ENCODE data around the gene MSH3.
A peak's percentile ranks its signal among the peaks of the same experiment; 100 is the strongest.
"Not testable (repeated sequence)": the region's sequence is repeated elsewhere in the genome, so short reads cannot be mapped to it uniquely, and the experiment has no call there.

MSH3 gene

DNA sequence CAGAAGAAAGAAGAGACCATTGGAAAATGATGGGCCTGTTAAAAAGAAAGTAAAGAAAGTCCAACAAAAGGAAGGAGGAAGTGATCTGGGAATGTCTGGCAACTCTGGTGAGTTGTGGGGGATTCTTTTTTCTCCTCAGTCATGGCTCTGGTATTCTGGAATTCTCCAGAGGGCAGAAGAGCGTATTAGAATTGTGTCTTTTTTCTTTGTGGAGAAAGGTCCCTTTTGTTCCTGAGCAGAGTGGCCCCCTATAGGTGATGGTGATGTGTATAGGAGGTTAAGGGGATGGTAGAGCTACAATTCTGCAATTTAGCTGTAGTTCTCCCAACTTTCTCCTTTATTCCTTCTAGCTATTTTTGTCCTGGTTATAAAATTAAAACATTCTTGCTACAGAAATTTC, 2.0 kb downstream of the MSH3 start:
- ATAC-seq, result no peak
- no peak for DNase-seq

DNA sequence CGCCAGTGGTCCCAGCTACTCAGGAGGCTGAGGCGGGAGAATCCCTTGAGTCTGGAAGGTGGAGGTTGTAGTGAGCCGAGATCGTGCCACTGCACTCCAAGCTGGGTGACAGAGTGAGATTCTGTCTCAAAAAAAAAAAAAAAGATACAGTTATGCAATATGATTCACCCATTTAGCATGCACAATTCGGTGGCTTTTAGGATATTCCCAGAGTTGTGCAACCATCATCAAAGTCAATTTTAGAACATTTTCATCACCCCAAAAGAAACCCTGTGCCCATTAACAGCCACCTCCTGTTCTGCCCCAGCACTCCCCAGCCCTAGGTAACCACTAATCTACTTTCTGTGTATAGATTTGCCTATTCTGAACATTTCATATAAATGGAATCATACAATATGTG, 4.7 kb downstream of the MSH3 start:
- ATAC-seq, result no peak
- DNase-seq, result no peak

DNA sequence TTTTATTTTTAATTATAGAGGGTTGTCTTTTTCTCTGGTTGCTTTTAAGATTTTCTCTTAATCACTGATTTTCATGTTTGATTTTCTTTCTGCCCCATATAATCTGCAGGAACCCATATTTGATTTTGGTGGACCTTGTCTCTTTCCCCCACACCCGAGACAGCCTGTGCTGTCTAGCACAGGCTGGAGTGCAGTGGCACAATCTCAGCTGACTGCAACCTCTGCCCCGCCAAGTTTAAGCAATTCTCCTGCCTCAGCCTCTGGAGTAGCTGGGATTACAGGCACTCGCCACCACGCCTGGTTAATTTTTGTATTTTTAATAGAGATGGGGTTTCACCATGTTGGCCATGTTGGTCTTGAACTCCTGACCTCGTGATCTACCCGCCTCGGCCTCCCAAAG, 6.2 kb downstream of the MSH3 start:
- ATAC-seq, DNase-seq: not testable (repeated sequence)

DNA sequence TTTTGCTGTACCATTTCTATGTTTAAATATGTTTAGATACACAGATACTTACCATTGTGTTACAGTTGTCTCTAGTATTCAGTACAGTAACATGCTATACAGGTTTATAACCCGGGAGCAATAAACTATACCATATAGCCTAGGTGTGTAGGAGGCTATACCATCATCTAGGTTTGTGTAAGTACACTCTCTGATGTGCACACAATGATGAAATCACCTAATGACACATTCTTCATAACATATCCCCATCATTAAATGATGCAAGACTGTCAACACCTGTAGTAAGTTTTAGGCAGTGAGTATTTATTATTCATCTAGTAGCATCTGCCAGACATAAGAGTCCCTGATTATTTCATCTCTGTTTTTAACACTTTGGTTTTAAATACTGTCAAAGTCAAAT, 7.7 kb downstream of the MSH3 start:
- ATAC-seq (peak; percentile 57), DNase-seq (no peak)

DNA sequence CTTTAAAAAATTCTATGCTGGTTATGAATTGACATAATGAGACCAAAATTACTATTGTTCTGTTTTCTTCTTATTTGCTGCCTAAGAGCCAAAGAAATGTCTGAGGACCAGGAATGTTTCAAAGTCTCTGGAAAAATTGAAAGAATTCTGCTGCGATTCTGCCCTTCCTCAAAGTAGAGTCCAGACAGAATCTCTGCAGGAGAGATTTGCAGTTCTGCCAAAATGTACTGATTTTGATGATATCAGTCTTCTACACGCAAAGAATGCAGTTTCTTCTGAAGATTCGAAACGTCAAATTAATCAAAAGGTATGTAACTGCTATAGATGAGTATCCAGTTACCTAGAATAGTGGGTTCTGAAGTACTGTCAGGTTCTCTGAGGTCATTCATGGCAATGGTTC, 10.6 kb downstream of the MSH3 start:
- DNase-seq (no peak), ATAC-seq (no peak)

DNA sequence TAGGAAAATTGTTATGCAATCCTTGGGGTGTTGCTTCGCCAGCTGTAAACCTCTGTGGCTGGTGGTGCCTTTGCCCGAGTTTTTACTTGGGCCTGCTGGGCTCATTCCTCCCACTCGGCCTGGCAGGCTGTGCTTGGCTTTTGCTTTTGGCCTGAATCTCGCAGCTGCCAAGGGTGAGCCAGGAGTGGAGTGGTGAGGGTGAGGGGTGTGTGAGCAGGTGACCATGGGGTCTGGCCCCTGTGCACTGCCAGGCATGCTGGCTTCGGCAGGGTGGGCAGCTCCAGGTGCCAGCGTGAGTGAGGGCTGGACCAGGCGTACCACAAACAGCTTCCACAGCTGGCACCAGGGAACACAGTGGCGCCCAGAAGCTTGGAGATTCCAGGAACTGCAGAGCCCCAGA, 12.9 kb downstream of the MSH3 start:
- no peak for ATAC-seq
- DNase-seq, result no peak

DNA sequence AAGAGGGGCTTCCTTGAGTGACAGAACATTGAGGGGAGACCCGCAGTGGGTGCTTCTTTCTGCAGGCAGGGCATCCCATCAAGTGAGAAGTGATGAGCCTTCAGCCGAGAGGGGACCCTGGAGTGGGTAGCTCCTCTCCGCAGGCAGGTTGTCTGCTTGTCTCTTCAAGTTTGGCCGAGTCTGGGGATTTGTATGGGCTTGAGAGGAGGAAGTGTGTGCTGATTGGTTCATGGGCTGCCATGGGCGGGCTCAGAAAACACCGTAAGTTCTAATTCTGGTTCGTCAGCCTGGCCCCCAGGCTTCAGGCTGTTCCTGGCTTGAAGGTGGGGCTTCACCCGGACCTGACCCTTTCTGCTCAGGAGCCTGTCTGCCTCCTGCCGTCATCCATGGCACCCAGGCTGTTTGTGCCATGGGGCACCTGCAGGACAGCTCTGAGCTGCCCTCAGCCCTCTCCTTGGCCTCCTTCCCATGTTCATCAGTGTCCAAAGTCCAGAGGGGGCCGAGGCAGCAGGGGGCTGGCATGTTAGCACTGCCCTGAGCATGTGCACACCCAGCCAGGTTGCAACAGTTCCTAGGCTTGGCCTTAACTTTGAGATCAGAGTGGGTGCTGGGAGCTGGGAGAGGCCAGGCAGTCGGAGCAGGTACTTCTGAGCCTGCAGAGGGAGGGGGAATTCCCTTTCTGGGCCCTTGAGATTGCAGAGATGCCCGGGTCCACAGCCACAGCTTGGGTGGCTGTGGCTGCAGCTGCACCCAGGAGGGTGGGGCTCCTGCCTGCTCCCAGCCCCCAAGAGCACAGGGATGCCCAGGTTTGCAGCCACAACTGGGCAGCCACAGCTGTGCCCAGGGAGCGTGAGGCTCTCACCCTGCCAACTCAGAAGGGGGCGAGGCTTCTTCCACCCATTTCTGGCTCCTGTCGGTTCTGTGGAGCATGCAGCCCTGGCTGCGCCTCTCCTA, 13.8 kb downstream of the MSH3 start:
- DNase-seq (no peak), ATAC-seq (no peak)

DNA sequence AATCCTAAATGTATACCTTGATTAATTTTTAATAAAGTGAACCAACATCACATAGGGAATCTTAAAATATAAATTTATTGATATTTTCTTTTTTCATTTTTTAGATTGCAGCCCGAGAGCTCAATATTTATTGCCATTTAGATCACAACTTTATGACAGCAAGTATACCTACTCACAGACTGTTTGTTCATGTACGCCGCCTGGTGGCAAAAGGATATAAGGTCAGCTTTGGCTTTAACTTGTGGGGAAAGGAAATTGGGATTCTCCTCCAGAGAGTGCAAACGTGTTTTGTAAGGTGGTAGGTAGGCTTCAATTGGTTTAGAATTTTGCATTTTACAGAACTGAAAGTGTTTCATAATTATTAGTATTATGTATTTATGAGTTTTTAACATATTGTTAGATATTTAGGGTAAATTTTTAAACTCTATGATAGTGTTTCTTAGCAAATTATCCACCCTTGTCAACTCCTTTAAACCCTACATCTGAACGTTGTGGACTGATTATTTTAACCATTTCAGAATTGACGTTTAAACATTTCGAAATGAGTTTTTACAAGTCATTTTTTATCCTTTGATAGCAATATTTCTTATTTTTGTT, 17.8 kb downstream of the MSH3 start:
- DNase-seq, result peak; percentile 74
- ATAC-seq, result peak; percentile 77

DNA sequence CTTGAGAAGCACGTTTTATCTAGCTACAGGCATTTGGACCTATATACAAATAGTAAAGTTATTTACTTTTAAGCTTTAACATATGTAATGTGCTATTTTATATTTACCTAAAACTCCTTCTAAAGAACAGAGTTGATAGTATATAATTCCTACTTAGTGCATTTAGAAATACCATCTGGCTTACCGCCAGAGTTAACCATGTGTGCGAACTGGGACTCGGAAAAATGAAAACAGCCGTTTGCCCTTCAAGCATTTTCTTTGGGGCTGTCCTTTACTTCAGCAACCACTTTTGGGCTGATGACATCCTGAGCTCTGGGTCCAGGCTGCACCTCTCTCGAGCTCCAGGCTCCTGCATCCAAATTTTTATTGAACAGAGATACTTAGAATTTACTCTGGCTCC, 22.3 kb downstream of the MSH3 start:
- ATAC-seq (no peak), DNase-seq (no peak)

DNA sequence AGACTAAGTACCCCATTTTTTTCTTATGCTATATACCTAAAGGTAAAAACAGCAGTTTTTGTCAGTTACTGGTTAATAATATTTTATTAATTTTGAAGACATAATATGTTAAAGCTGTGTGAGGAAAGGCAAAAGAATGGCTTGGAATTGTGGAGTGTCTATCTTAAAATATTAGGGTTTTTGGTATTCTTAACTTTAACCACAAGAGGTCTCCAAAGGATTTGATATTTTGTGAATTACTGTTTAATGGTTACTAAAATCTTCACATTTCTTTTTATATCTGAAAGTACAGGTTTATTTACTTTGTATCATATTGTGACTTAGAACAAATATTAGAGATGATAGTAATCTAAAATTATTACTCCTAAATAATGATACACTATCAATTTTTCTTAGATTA, 32.3 kb downstream of the MSH3 start:
- DNase-seq (no peak), ATAC-seq (no peak)

DNA sequence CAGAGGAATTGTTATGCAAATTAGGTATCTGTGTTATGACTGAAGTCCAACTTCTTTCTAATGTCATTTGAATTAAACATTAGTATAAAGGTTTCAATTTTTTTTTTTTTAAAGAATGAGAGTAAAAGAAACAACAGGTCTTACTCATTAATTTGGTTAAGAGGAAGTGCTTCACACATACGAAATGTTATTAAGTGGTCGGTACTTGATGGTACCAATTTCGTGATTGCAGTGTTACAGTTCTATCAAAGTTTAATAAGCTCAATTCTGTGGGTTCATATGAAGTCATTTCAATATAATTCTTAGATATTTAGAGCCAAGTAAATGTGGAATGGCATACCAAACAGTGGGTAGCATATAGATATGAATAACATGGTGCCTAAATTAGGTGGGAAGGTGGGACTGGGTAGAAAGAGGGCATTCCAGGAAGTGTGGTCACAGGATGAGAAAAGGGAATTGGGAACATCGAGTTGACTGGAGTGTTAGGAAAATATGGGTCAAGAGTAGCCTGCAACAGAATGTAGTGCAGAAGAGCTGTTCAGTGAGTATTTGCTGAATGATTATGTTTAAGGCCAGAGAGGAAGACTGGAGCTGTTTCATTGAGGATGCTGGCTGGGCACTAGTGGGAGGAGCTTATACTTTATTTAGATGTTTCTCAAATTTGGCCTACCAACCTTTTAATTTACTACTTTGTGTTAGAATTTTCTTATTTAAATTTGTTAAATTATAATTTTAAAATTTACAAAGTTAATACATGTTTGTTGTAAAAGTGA, 34.4 kb downstream of the MSH3 start:
- ATAC-seq (no peak), DNase-seq (no peak)

DNA sequence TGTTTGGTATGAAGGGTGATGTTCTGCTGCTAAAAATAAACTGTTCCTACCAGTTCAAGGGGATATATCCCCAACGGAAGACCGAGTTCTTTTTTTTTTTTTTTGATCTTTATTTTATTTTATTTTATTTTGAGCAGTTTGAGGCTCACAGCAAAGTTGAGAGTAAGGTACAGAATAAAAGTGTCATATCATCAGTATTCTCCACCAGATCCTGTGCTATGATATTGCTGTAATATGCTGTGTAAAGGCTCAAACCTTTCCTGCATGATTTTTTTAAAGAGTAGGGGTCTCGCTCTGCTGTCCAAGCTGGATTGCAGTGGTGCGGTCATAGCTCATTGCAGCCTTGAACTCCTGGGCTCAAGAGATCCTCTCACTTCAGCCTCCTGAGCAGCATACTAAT, 35.2 kb downstream of the MSH3 start:
- DNase-seq (no peak), ATAC-seq (no peak)

DNA sequence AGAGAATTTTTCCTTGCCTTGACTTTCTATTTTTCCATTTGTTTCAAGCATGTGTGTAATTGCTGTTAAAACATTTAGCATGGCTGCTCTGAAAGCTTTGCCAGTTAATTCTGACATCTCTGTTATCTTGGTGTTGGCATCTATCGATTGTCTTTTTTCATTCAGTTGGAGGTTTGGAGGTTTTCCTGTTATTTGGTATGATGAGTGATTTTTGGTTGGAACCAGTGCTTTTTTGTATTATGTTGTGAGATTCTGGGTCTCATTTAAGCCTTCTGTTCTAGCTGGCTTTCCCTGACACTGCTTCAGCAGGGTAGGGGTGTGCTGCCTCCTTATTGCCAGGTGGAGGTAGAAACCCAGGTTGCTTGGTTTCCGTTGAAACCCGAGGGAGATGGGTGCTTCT, 41.2 kb downstream of the MSH3 start:
- no peak for DNase-seq
- ATAC-seq, result no peak

DNA sequence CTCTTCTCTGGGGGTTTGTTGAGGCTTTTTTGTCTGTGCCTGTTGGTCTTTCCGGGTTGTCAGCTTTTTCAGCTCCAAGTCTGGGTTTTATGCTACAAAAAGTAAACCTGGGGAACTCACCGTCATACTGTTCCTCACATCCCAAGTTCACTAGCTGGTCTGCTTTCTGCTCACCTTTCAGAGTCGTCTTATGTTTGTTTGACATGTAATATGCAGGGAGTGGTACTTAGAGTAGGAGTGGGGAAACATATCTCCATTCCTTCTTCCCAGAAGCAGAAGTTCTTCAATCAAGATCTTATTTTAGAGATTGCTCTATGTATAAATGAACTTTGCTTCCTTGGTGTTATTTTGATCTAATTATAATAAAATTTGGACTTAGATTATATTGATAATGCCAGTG, 42.0 kb downstream of the MSH3 start:
- ATAC-seq, result no peak
- no peak for DNase-seq

DNA sequence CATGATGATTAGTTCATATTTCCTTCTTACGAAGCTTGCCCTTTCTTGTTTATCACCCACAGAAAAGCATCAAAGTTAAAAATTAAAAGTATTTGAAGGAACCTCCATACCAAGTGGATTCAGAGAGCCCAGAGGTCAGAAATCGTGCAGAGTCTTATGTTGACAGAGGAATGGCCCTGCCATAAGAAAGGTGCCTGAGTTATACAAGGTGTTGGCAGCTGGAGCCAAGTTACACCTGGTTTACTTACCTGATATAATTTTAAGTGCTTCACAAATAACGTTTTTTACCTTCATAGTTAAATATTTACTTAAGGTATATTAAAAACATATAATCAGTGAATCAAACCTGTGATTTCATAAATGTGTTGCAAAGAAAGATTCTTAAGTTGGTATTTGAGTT, 42.6 kb downstream of the MSH3 start:
- no peak for ATAC-seq

DNA sequence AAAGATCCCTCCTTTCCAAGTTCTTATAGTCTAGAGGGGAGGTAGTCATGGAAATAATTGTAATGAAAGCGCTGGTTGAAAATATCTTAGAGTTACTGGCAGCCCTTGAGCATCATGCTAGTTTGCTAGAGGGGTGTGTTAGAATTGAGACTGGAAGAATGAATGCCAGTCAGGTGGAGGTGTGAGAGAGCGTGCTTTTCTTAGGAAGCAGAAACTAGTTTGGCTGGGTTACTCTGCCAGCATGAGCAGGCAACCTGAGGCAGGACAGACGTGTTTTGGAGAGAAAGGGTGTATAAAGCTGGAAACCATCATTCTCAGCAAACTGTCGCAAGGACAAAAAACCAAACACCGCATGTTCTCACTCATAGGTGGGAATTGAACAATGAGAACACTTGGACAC, 43.9 kb downstream of the MSH3 start:
- DNase-seq (no peak), ATAC-seq (no peak)

More for the DNA sequence above, 42.6 kb downstream of the MSH3 start:
- DNase-seq, result no peak

DNA sequence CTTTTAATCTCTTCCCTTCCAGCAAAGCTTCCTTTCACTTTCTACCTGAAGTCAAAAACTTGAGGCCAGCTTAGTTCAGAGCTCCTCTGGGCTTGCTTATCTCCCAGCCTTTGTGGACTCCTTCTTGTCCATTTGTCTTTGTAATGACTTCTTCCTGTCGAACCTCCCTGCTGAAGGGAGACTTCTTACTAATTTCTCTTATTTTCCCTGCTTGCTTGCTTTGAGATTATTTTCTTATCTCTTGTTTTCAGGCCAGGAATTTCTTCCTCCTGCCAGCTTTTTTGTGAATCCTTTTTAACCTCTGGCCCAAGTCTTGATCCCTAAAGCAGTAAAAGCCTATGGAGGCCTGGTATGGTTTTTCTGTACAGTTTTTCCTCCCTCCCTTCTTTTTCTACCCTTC, 47.1 kb downstream of the MSH3 start:
- ATAC-seq (no peak), DNase-seq (no peak)

DNA sequence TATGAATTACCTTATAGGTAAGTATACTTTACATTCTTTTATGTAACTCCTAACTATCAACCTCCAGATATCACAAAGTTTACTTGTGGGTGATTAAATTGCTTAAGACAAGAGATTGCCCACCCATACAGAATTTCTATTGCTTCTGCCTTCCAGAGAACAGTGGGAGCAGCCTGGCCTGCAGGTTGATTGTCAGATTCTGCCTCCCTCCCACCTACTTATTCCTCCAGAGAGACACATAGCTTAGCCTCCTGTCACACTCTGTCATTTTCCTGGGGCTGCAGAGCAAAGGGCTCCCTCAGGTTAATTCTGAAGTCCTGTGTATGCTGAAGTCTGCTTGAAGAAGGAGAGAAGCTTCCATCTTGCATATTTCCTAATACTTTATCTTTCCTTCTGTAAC, 48.8 kb downstream of the MSH3 start:
- DNase-seq, result no peak
- no peak for ATAC-seq

DNA sequence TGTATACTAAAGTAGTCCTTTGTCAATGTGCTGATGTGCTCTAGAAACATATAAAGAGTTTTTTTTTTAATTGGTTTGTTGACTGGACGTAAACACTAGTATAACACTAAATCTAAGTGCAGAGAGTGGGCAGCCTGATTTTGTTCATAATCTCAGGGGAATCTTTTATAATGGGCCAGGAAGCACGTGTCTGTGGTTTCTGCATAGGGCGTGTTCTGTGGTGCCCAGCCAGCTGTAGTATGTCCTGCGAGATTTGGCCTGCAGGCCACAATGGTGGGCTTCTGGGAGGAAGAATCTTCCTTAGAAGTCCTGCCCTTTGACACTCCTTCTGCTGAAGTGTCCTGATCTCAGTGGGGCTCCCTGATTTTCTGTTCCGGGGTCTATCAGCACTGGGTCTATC, 49.3 kb downstream of the MSH3 start:
- ATAC-seq (no peak), DNase-seq (no peak)

DNA sequence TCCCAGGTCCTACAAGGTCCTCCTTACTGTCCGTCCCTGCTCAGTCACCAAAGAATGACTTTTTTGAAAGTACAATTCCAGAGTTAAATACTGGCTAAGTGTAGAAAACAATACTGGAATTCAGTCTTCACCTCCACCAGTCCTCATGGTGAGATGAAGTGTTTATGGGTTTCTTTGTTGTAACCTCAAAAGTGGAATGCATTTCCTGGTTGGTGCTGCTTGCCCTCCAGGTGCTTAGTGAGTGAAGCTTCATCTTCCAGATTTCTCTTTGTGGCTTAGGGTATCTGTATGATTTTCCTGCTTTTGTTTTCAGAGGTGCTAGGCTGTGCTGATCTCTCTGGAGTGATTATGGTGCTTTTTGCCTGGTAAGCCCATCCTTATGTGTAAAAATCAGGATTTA, 49.8 kb downstream of the MSH3 start:
- ATAC-seq (no peak), DNase-seq (no peak)

DNA sequence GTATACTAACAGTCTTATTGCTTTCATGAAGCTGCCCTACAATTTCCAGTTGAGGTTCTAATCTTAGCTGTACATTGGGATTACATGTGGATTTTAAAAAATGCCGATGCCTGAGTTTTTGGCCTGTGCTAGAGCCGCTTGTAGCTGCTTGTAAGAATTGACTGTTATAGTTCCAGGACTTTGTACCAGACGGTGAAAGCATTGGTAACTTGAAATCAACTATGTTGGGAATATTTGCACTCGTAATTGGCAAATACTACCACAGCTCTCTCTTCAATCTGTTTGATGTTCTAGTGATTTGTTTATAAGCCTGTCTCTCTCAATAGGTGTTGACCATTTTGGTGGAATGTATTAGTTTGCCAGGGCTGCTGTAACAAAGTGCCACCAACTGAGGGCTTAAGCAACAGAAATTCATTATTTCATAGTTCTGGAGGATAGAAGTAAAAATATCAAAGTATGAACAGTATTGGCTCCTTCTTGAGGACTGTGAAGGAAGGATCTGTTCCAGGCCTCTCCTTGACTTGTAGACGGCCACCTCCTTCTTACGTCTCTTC, 50.8 kb downstream of the MSH3 start:
- ATAC-seq, result no peak
- DNase-seq, result no peak

DNA sequence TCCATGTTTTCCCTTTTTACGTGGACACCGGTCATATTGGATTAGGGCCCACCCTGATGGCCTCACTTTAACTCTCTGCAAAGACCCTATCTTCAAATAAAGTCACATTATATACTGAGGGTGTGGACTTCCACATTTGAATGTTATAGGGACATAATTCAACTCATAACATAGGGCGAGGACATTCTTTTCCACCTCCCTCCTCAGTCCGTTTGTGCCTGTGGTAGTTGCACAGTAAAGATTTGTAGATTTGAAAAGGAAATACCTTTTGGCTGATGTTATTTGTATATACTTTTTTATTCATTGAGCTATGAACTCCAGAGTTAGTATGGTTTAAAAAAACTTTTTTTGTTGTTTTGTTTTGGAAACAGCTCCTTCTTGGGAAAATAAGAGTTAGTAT, 51.3 kb downstream of the MSH3 start:
- ATAC-seq (no peak), DNase-seq (no peak)

All from stimulated activated naive CD8-positive, alpha-beta T cell treated with anti-CD3 and anti-CD28 coated beads, Interleukin-15, Interleukin-2, amounts not matched to agents 100 U/mL and 50 U/mL, for 24 hours (primary cell).